SK-N-MC (cell line): ENCODE measurements around the gene DYRK2.

Experiments
- EZH2 ChIP-seq: fragments of 200-600 bp; sonication (generic); IDR thresholded peaks from one replicate; pipeline ENCODE4 v1.6.1; 2017; ENCODE audit warnings: antibody characterized with exemption
- FOXP2 ChIP-seq: optimal IDR thresholded peaks from 2 replicates; pipeline ENCODE3; 2011; ENCODE audit warnings: mild to moderate bottlenecking, moderate library complexity; ENCODE audit not compliant: insufficient read depth; ENCODE audit errors: extremely low read length, control extremely low read depth
- POLR2AphosphoS5 ChIP-seq: IDR thresholded peaks from 2 replicates; pipeline ENCODE4 v1.6.1; 2012; ENCODE audit warnings: mild to moderate bottlenecking, low read depth, low read length, borderline replicate concordance

GRCh38 chr12:67646775-67647174 is 1.8 kb upstream of the DYRK2 start:
- no peak for TF ChIP-seq POLR2AphosphoS5
- TF ChIP-seq FOXP2: no peak
- TF ChIP-seq EZH2: no peak
